Measurements from ENCODE around the gene ASNSD1. TPM values are rescaled to one million over a fixed set of nuclear protein-coding genes. Genes with fewer than 3 reads are reported as not detected.

Gene ASNSD1
- total and polyA plus RNA-seq, 9 of the 15 experiments (the other 6 are each of a cell fraction or from before 2014, with no cell fraction given): 23.9 to 56.4 (median 38.3) TPM

- DNase-seq (ENCODE audit: extremely low read depth in 1 of 4, low spot score in 3 of 4) (no peak), ATAC-seq (peak; percentile 42), FAIRE-seq (peak; percentile 51)
- Histone ChIP-seq H3K36me3 (ENCODE audit: control insufficient read depth, insufficient read depth, low read length) (no peaks in the 10 kb centered on the region), H3K27me3 (ENCODE audit: control insufficient read depth in 2 of 2, insufficient read depth in 2 of 2, low read length in 2 of 2) (no peaks in the 10 kb centered on the region), H4K20me1 (replicated peaks; ENCODE audit: control insufficient read depth, insufficient read depth, low read length) (no peaks in the 10 kb centered on the region), H3K27ac (ENCODE audit: extremely low read depth, low read depth, low read length) (peak overlapping the region; percentile 79; the same call in 2 of the 3 replicates), H3K4me3 (no peak overlapping the region), H3K9ac (ENCODE audit: insufficient read depth in 1 of 2, low read depth in 2 of 2, low read length in 2 of 2) (no peak overlapping the region), H2AFZ (ENCODE audit: low read depth, low read length) (peak overlapping the region; percentile 89), H3K79me2 (ENCODE audit: control insufficient read depth, insufficient read depth, low read length) (no peaks in the 10 kb centered on the region), H3K9me1 (ENCODE audit: control insufficient read depth, insufficient read depth, low read length) (no peaks in the 10 kb centered on the region), H3K4me1 (replicated peaks in 1 of 2; ENCODE audit: control insufficient read depth in 2 of 2, insufficient read depth in 2 of 2, low read length in 2 of 2) (peaks cover 7 to 37% of the 10 kb centered on the region in 2 experiments; a peak in 4 of 5 replicates), H3K4me2 (ENCODE audit: insufficient read depth, low read length) (peak overlapping the region; percentile 21; the same call in 1 of the 2 replicates), H3K9me3 (replicated peaks; ENCODE audit: control insufficient read depth, insufficient read depth, low read depth, low read length) (no peaks in the 10 kb centered on the region)
- in situ Hi-C loops (cut with MboI) (no loop called here), intact Hi-C loops (cut with micrococcal nuclease) (no loop called here)
- no peak for TF ChIP-seq ZKSCAN3 (CRISPR knock-in tag; IDR thresholded peaks at IDR 0.05)
- TF ChIP-seq REST (IDR thresholded peaks at IDR 0.05; ENCODE audit: borderline replicate concordance): peak; percentile 30; the same call in 1 of the 2 replicates
- TF ChIP-seq REST (CRISPR knock-in tag; IDR thresholded peaks at IDR 0.05; ENCODE audit: low read depth): no peak
- TF ChIP-seq TCF15 (CRISPR knock-in tag; IDR thresholded peaks at IDR 0.05): no peak
- TF ChIP-seq HMBOX1 (IDR thresholded peaks at IDR 0.05): peak; percentile 64; the same call in 1 of the 2 replicates
- BruUV-seq (replicated peaks): no TSS peak
- ChIA-PET POLR2A (interaction anchor here (0.7 kb wide), 1 partner anchor 41 kb away, joined by 3 read pairs; no protein-coding TSS in a partner anchor), CTCF (ENCODE audit: low intra/inter-chr PET ratio) (no interaction called here)
- WGBS (ENCODE audit: insufficient coverage, low coverage, missing lambda C conversion rate): 72% methylated on average over 4 of the region's 4 CpGs
These were observed 46.7 kb upstream of the ASNSD1 start for GRCh38 chr2:189614585-189614984.
